LNCaP clone FGC (cell line): ENCODE data around the gene FRMPD2.

ENCODE experiments used
- DNase-seq: peaks from one replicate; pipeline ENCODE4 v3.0.0-alpha.2; 2011; ENCODE audit warnings: low read depth
- H3K4me3 ChIP-seq: 2 replicates; pipeline ENCODE4 v1.5.1; 2011; ENCODE audit warnings: mild to moderate bottlenecking, low read depth, low read length, control low read depth
- TF ChIP-seq, protein P1 (sequence below): IDR thresholded peaks from 2 replicates; pipeline ENCODE4 v1.5.1; 2012; ENCODE audit warnings: mild to moderate bottlenecking; ENCODE audit not compliant: control insufficient read depth, insufficient read depth; ENCODE audit errors: extremely low read depth

The FRMPD2 gene

DNA sequence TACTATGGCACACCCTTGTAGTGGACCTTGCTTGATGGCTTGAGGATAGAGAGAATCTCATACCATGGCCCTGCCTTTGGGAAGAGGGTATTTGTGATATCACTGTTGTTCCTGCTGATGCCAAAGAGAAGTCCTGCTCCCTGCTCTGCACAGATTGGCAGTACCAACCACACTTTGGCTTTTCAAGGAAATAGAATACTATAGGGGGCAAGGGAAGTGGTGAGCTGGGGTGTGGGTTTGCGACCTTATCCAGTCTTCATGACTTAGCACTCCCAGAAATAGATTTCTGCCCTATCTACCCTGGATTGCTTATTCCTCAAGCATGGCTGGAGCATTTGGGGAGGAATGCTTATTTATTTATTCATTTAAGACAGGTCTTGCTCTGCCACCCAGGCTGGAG is 25.2 kb upstream of the FRMPD2 start:
- TF ChIP-seq, protein P1, sequence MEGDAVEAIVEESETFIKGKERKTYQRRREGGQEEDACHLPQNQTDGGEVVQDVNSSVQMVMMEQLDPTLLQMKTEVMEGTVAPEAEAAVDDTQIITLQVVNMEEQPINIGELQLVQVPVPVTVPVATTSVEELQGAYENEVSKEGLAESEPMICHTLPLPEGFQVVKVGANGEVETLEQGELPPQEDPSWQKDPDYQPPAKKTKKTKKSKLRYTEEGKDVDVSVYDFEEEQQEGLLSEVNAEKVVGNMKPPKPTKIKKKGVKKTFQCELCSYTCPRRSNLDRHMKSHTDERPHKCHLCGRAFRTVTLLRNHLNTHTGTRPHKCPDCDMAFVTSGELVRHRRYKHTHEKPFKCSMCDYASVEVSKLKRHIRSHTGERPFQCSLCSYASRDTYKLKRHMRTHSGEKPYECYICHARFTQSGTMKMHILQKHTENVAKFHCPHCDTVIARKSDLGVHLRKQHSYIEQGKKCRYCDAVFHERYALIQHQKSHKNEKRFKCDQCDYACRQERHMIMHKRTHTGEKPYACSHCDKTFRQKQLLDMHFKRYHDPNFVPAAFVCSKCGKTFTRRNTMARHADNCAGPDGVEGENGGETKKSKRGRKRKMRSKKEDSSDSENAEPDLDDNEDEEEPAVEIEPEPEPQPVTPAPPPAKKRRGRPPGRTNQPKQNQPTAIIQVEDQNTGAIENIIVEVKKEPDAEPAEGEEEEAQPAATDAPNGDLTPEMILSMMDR, result no peak
- no peak for DNase-seq
- no peak overlapping the region for H3K4me3 ChIP-seq

DNA sequence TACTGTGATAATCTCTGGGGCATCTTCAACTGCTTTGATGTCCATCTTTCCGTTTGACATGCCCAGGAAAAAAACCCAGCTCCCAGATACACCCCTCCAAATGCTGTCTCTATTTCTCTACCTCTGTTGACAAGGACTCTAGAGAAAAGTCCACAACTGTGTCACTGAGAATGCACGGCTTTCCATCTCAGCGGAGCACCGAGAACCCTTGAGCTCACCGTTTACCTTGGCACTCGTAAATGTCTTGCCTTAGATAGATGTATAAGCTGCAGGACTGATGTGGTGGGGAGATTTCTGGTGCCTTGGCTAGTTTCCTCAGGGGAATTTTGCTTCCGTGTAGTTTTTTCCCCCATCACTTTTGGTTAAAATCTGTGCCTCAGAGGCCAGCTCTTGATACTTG is 24.6 kb upstream of the FRMPD2 start:
- no peak overlapping the region for H3K4me3 ChIP-seq
- TF ChIP-seq, protein P1, result no peak

DNA sequence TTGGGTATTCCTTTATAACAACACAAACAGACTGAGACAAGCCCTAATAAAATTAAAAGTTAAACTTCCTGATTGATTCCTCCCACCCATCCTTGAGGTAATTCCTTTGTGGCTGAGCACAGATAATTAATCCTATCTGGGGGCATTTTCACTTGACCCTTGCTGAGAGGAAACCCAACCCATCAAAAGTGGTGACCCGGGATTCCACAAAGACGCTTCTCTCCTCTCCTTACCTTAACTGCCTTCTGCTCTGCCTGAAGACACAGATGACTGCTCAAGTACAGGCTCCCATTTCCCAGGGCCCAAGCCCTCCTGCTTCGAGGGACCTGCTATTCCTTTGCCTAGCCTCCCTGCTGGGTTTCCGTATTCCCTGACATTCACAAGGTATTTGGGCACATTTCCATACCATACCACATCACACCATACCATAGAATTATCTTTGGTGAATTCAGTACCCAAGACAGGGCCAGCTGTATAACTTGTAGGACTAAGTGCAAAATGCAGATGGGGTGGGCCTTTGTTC is 22.1 kb upstream of the FRMPD2 start:
- DNase-seq, result no peak
- TF ChIP-seq, protein P1, result no peak
- H3K4me3 ChIP-seq, result no peak overlapping the region

More for the DNA sequence above, 24.6 kb upstream of the FRMPD2 start:
- no peak for DNase-seq

DNA sequence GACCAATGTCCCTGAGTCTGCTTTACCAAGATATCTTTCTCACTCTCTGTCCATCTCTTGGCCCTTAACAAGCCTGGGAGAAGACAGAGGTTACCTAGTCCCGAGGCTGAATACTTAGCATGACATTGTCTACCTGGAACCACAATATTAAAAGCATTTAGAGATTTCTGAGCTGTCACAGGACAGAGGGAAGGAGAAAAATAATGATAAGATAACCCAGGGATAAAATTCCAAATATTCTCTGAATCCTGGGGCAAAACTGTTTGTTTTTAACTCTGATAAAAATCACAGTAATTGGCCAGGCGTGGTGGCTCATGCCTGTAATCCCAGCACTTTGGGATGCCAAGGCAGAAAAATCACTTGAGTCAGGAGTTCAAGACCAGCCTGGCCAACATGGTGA is 19.9 kb upstream of the FRMPD2 start:
- TF ChIP-seq, protein P1, result no peak
- no peak for DNase-seq
- H3K4me3 ChIP-seq, result no peak overlapping the region

DNA sequence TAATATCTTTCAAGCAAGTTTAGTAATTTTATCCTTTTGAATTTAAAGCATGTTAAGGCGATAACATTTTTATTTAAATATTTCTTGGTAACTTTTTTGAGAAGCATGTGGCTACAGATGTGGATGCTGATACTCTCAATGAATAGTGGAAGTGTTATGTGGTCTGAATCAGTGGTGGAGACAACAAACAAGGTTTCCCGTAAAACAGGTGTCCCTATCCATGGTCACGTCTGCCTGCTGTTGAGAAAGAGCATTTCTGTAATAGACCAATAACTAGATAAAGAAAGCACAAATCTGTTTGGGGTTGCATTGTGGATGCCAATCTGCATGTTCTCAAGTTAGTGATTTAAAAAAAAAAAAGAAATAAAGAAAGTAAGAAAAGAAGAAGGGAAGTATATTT is 18.1 kb upstream of the FRMPD2 start:
- H3K4me3 ChIP-seq, result no peak overlapping the region
- DNase-seq, result no peak
- TF ChIP-seq, protein P1, result no peak

DNA sequence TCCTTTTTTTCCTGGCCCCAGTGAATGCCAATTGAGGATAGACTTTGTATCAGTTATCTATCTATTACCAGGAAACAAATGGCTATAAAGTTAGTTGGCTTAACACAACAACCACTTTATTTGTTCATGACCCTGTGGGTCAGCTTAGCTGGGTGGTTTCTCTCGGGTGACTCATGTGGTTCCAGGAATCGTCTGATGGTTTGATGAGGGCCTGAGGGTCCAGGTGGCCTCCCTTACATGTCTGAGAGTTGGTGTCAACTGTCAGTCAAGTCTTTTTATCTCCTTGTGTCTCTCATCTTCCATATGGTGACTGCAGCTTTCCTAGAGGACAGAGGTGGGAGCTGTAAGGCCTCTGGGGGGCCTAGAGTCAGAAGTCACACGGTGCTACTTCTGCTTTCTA is 16.7 kb upstream of the FRMPD2 start:
- TF ChIP-seq, protein P1, result no peak
- DNase-seq, result no peak

DNA sequence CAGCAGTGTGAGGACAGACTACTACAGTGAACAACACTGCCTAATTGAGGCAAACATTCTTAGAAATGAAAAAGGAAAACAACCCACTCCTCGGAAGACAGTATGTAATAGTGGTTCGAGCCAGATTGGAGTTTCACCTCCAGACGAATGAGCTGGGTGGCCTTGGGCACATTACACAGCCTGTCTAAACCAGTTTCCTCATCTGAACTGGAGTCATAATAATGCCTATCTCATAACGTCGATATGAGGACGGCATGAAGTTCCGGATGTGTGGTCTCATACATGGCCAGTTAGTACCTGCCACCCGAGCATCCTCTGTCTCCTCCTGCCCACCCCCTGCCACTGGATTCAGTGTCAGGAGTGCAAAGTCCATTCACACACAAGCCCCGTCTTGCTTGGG is 15.8 kb upstream of the FRMPD2 start:
- TF ChIP-seq, protein P1, result no peak
- DNase-seq, result no peak
- no peak overlapping the region for H3K4me3 ChIP-seq

More for the DNA sequence above, 16.7 kb upstream of the FRMPD2 start:
- H3K4me3 ChIP-seq, result no peak overlapping the region
